HG03520 (cell line): ENCODE data around the gene ZNF133.
"Not testable (repeated sequence)": the region's sequence is repeated elsewhere in the genome, so short reads cannot be mapped to it uniquely, and the experiment has no call there.

Experiments
- ATAC-seq: cut with Tn5 transposase; IDR thresholded peaks from one replicate; pipeline ENCODE4 v1.9.1; 2021; ENCODE audit warnings: mild to moderate bottlenecking, moderate library complexity; ENCODE audit not compliant: unreplicated experiment

Gene ZNF133

GRCh38 chr20:18287915-18288748, at the start of gene ZNF133:
ZNF133 (plus strand) TSS chr20:18288527; CDS start chr20:18305687, 17,160 bp downstream.
- peak; percentile 97 for ATAC-seq

- ATAC-seq, result no peak
Measured at GRCh38 chr20:18240997-18241396, 47.3 kb upstream of the ZNF133 start.

- no peak for ATAC-seq
Measured at GRCh38 chr20:18243802-18244201, 44.5 kb upstream of the ZNF133 start.

- ATAC-seq, result not testable (repeated sequence)
Measured at GRCh38 chr20:18248545-18248944, 39.8 kb upstream of the ZNF133 start.

- ATAC-seq, result no peak
Measured at GRCh38 chr20:18250217-18250616, 38.1 kb upstream of the ZNF133 start.

- no peak for ATAC-seq
Measured at GRCh38 chr20:18252597-18253451, 35.5 kb upstream of the ZNF133 start.

GRCh38 chr20:18254615-18255014, 33.7 kb upstream of the ZNF133 start:
- ATAC-seq, result no peak

- ATAC-seq, result no peak
Measured at GRCh38 chr20:18255526-18255925, 32.8 kb upstream of the ZNF133 start.

GRCh38 chr20:18256440-18257090, 31.8 kb upstream of the ZNF133 start:
- no peak for ATAC-seq

GRCh38 chr20:18258126-18258860, 30.0 kb upstream of the ZNF133 start:
- ATAC-seq, result no peak

GRCh38 chr20:18259730-18260129, 28.6 kb upstream of the ZNF133 start:
- ATAC-seq, result no peak

GRCh38 chr20:18263723-18264122, 24.6 kb upstream of the ZNF133 start:
- ATAC-seq, result no peak

GRCh38 chr20:18265441-18265840, 22.9 kb upstream of the ZNF133 start:
- ATAC-seq, result no peak

- no peak for ATAC-seq
Measured at GRCh38 chr20:18266282-18266681, 22.0 kb upstream of the ZNF133 start.

GRCh38 chr20:18267815-18268214, 20.5 kb upstream of the ZNF133 start:
- ATAC-seq, result no peak

- ATAC-seq, result no peak
Measured at GRCh38 chr20:18271160-18271559, 17.2 kb upstream of the ZNF133 start.

- ATAC-seq, result no peak
Measured at GRCh38 chr20:18272451-18272850, 15.9 kb upstream of the ZNF133 start.

- ATAC-seq, result no peak
Measured at GRCh38 chr20:18273738-18274137, 14.6 kb upstream of the ZNF133 start.

- not testable (repeated sequence) for ATAC-seq
Measured at GRCh38 chr20:18275960-18276359, 12.4 kb upstream of the ZNF133 start.

- peak; percentile 61 for ATAC-seq
Measured at GRCh38 chr20:18276821-18277220, 11.5 kb upstream of the ZNF133 start.

- no peak for ATAC-seq
Measured at GRCh38 chr20:18279242-18279641, 9.1 kb upstream of the ZNF133 start.
